Stomach (tissue), 9 donors: ENCODE data around the gene LUZP2. TPM values are rescaled to one million over a fixed set of nuclear protein-coding genes. Genes with fewer than 3 reads are reported as not detected.

Experiments used
- DNase-seq, 2 donors: peaks; one replicate each; pipeline versions ENCODE4 v3.0.0 to v3.0.0-alpha.2; 2013 to 2019
- H3K27ac ChIP-seq, 5 donors: fragments of 200-600 bp in 4 of 5; sonication (generic) in 4 of 5; one replicate each; pipeline ENCODE4 v1.5.1; 2013 to 2019; ENCODE audit warnings: mild to moderate bottlenecking in 1 of 5, moderate library complexity in 1 of 5
- H3K27me3 ChIP-seq, 3 donors: fragments of 200-600 bp; sonication (generic); one replicate each; pipeline ENCODE4 v1.5.1; 2017 to 2019; ENCODE audit warnings: mixed run types in 1 of 3
- H3K36me3 ChIP-seq, 4 donors: fragments of 200-600 bp; sonication (generic); 1 replicate in 3 of 4; 2 replicates in 1 of 4; pipeline ENCODE4 v1.5.1; 2016 to 2019
- H3K4me1 ChIP-seq, 4 donors: fragments of 200-600 bp; sonication (generic); one replicate each; pipeline ENCODE4 v1.5.1; 2016 to 2019
- H3K4me3 ChIP-seq, 4 donors: fragments of 200-600 bp; sonication (generic) in 3 of 4; one replicate each; pipeline ENCODE4 v1.5.1; 2016 to 2019; ENCODE audit warnings: mild to moderate bottlenecking in 1 of 4
- H3K9me3 ChIP-seq, 4 donors: fragments of 200-600 bp; sonication (generic); one replicate each; pipeline ENCODE4 v1.5.1; 2016 to 2019
- EP300 ChIP-seq: sonication (generic); formaldehyde crosslinking; IDR thresholded peaks from one replicate; pipeline ENCODE4 v1.6.1; 2017; ENCODE audit warnings: antibody characterized with exemption
- POLR2A ChIP-seq, 4 donors: fragments of 450-650 bp; IDR thresholded peaks; one replicate each; pipeline ENCODE4 v1.6.1; 2016; ENCODE audit warnings: antibody characterized with exemption in 4 of 4, control low read depth in 2 of 4, mild to moderate bottlenecking in 1 of 4, moderate library complexity in 1 of 4
- POLR2AphosphoS5 ChIP-seq, 3 donors: sonication (generic); formaldehyde crosslinking; IDR thresholded peaks; one replicate each; pipeline ENCODE4 v1.6.1; 2016; ENCODE audit warnings: antibody characterized with exemption in 3 of 3
- WGBS, 5 donors: extraction: QIAGEN DNeasy Blood & Tissue Kit in 3 of 5; methylation state at CpG; one replicate each; pipeline versions ENCODE4 v1.1.5 to v1.1.7; 2013 to 2018; 5-methylcytosine and 5-hydroxymethylcytosine counted together
- intact Hi-C: fragments of 100-400 bp; cut with DNase I; formaldehyde crosslinking; loops from one replicate; pipeline ENCODE4 v1.15.1; 2023; ENCODE audit warnings: low total_unique reads
- polyA plus RNA-seq, 3 donors: library from polyadenylated mRNA; stranded (reverse); fragments of 200-250 nt; gene quantifications; one replicate each; pipeline ENCODE4 v1.2.3, GENCODE V29; 2013
- total RNA-seq, 5 donors: library from RNA; depleted of rRNA; stranded (reverse); fragments of >200 nt; gene quantifications; one replicate each; pipeline versions ENCODE4 v1.1.0 to v1.2.3, GENCODE V29; 2014 to 2016
- TF ChIP-seq, protein P1 (sequence below), 7 experiments: fragments of 450-650 bp in 4 of 7; fragments of 200-600 bp in 3 of 7; sonication (generic) in 3 of 7; IDR thresholded peaks; one replicate each; pipeline ENCODE4 v1.5.1; 2016 to 2019; ENCODE audit warnings: antibody characterized with exemption in 7 of 7, control low read depth in 2 of 7, mild to moderate bottlenecking in 1 of 7
- donor health status: healthy with polysubstance abuse.
- donor health status: Bipolar disorder and iron deficiency.
- donor health status: healthy.

LUZP2 gene
- total and polyA plus RNA-seq, 8 donors: 0.06 to 6.8 (median 0.23) TPM; not detected in 4

DNA sequence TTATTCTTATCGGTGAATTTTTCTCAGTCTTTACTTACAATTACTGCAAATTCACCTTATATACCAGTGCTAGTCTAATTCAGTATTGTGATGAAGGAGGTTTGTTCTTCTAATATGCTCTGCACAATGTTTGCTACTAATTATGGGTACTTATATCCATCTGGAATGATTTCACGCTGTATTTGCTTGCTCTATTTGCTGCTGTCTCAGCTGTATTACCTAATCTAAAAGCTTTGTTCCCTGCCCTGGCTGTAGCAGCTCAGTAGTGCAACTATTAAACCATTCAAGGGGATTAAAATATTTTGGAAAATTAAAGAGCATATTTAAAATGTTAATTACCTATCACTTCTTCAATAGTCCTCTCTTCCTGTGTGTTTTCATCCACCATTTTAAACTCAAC is 375.3 kb downstream of the LUZP2 start:
- no peak for TF ChIP-seq POLR2A (IDR thresholded peaks at IDR 0.05)
- TF ChIP-seq, protein P1, sequence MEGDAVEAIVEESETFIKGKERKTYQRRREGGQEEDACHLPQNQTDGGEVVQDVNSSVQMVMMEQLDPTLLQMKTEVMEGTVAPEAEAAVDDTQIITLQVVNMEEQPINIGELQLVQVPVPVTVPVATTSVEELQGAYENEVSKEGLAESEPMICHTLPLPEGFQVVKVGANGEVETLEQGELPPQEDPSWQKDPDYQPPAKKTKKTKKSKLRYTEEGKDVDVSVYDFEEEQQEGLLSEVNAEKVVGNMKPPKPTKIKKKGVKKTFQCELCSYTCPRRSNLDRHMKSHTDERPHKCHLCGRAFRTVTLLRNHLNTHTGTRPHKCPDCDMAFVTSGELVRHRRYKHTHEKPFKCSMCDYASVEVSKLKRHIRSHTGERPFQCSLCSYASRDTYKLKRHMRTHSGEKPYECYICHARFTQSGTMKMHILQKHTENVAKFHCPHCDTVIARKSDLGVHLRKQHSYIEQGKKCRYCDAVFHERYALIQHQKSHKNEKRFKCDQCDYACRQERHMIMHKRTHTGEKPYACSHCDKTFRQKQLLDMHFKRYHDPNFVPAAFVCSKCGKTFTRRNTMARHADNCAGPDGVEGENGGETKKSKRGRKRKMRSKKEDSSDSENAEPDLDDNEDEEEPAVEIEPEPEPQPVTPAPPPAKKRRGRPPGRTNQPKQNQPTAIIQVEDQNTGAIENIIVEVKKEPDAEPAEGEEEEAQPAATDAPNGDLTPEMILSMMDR (IDR thresholded peaks at IDR 0.05): no peak
- TF ChIP-seq POLR2AphosphoS5 (IDR thresholded peaks at IDR 0.05): no peak
- TF ChIP-seq EP300: no peak
- no peaks in the 10 kb centered on the region for H3K36me3 ChIP-seq
- H3K27ac ChIP-seq: no peak overlapping the region
- WGBS, 5 donors: 64 to 86% (median 81%) methylated on average over 2 of the region's 2 CpGs
- peak in 1 of 2 donors; percentile 14 for DNase-seq
- H3K9me3 ChIP-seq: no peaks in the 10 kb centered on the region
- H3K4me3 ChIP-seq: no peak overlapping the region
- H3K4me1 ChIP-seq: no peaks in the 10 kb centered on the region
- no peaks in the 10 kb centered on the region for H3K27me3 ChIP-seq
- intact Hi-C loops: no loop called here

GRCh38 chr11:24872651-24873311 is 375.9 kb downstream of the LUZP2 start:
- intact Hi-C loops: no loop called here
- DNase-seq: peak in 1 of 2 donors; percentile 23
- no peak for TF ChIP-seq POLR2AphosphoS5 (IDR thresholded peaks at IDR 0.05)
- no peak for TF ChIP-seq EP300
- TF ChIP-seq, protein P1 (IDR thresholded peaks at IDR 0.05): no peak
- no peak for TF ChIP-seq POLR2A (IDR thresholded peaks at IDR 0.05)
- no peak overlapping the region for H3K4me3 ChIP-seq
- H3K36me3 ChIP-seq: no peaks in the 10 kb centered on the region
- H3K27ac ChIP-seq: no peak overlapping the region
- no peaks in the 10 kb centered on the region for H3K4me1 ChIP-seq
- no peaks in the 10 kb centered on the region for H3K27me3 ChIP-seq
- no peaks in the 10 kb centered on the region for H3K9me3 ChIP-seq

- 19 to 52% (median 33%) methylated on average over 1 of the region's 1 CpG for WGBS, 5 donors
- no peak overlapping the region for H3K27ac ChIP-seq
- TF ChIP-seq, protein P1 (IDR thresholded peaks at IDR 0.05): no peak
- TF ChIP-seq POLR2AphosphoS5 (IDR thresholded peaks at IDR 0.05): no peak
- TF ChIP-seq EP300: no peak
- TF ChIP-seq POLR2A (IDR thresholded peaks at IDR 0.05): no peak
- H3K9me3 ChIP-seq: no peaks in the 10 kb centered on the region
- H3K4me3 ChIP-seq: no peak overlapping the region
- intact Hi-C loops: no loop called here
- DNase-seq: no peak
- H3K4me1 ChIP-seq: peaks cover 0 to 6% (median 0%) of the 10 kb centered on the region in 4 donors
- H3K27me3 ChIP-seq: no peaks in the 10 kb centered on the region
- no peaks in the 10 kb centered on the region for H3K36me3 ChIP-seq
Observed at GRCh38 chr11:24880962-24881361, 384.1 kb downstream of the LUZP2 start.

- no peaks in the 10 kb centered on the region for H3K27me3 ChIP-seq
- no peak overlapping the region for H3K4me3 ChIP-seq
- H3K9me3 ChIP-seq: no peaks in the 10 kb centered on the region
- no peak for DNase-seq
- H3K4me1 ChIP-seq: peaks cover 0 to 6% (median 0%) of the 10 kb centered on the region in 4 donors
- H3K36me3 ChIP-seq: no peaks in the 10 kb centered on the region
- intact Hi-C loops: no loop called here
- 22 to 59% (median 41%) methylated on average over 4 of the region's 4 CpGs for WGBS, 5 donors
- no peak overlapping the region for H3K27ac ChIP-seq
- no peak for TF ChIP-seq EP300
Observed at GRCh38 chr11:24885580-24886173, 388.8 kb downstream of the LUZP2 start.
